Mammary microvascular endothelial cell (primary cell): ENCODE measurements around the gene HCCS. TPM values are rescaled to one million over a fixed set of nuclear protein-coding genes. Genes with fewer than 3 reads are reported as not detected.

Source experiments
- total RNA-seq: library from RNA; depleted of rRNA; stranded (reverse); fragments of >200 nt; gene quantifications from 2 replicates; pipeline ENCODE4 v1.2.3, GENCODE V29; 2015

The HCCS gene
- 18.6 and 26.3 TPM in 2 replicates for total RNA-seq

GRCh38 chrX:11111037-11111851 lies at the start of gene HCCS:
TSS of gene HCCS (plus strand) at chrX:11111332. CDS start at chrX:11112061, 729 bp downstream.

Other genes with a start within 250 kb of the HCCS start
- not detected in 2 replicates for gene AMELX, start 182.1 kb downstream of the HCCS start, total RNA-seq